ENCODE data around the gene USH2A.
A peak's percentile ranks its signal among the peaks of the same experiment; 100 is the strongest.

Gene USH2A

DNA sequence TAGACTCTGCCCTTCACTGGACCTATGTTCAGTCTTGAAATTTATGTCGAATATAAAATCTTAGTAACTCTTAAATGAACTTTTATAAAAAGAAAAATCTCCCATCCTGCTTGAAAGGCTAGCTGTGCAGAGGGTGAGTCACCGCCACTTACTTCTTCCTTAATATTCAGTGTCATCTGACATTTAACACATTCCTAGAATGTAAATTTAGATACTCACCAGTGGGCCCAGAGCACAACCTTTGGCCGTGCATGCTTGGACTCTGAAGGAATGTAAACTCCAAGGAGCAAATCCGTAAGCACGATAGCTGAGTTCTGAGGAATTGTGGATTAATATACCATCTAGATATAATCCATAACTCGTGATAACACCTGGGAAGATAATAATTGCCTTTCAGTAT lies 452.8 kb downstream of the USH2A start:
- Histone ChIP-seq H3K4me3 (ENCODE audit: extremely low read depth, insufficient read depth, low read length, poor library complexity, severe bottlenecking) (no peak overlapping the region), H3K4me1 (ENCODE audit: control insufficient read depth, insufficient read depth, low read length, poor library complexity, severe bottlenecking) (peaks cover 7% of the 10 kb centered on the region), H3K36me3 (ENCODE audit: control insufficient read depth, insufficient read depth, low read length) (no peaks in the 10 kb centered on the region), H3K27ac (ENCODE audit: low read depth, low read length, severe bottlenecking) (no peak overlapping the region), H3K9me3 (ENCODE audit: control insufficient read depth, low read length) (no peaks in the 10 kb centered on the region)
- WGBS, 2 experiments (ENCODE audit: insufficient coverage in 2 of 2) = 40 to 80% methylated on average over 1 to 2 of the region's 6 CpGs

DNA sequence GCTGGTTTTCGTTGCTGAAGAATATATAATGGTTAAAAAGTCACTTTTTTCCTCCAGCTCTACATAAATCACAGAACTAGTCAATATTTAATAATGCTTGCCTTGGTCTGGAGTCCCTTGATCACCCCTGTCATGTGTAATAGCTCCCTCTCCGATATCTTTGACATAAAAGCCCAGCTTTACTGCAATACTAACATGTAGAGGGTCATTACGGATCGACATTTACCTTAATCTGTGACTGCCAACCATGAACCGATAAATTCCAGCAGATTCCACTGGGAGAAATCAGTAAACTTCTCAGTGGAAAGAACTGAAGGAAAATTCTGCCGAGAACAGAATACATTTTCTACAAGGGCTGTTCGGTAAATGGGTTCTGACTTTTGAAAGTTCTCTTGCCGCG lies 459.6 kb downstream of the USH2A start:
- H3K36me3 ChIP-seq (ENCODE audit: control insufficient read depth, insufficient read depth, low read length) = no peaks in the 10 kb centered on the region
- H3K4me3 ChIP-seq (ENCODE audit: extremely low read depth, insufficient read depth, low read length, poor library complexity, severe bottlenecking) = no peak overlapping the region
- H3K9me3 ChIP-seq (ENCODE audit: control insufficient read depth, low read length) = no peaks in the 10 kb centered on the region
- H3K4me1 ChIP-seq (ENCODE audit: control insufficient read depth, insufficient read depth, low read length, poor library complexity, severe bottlenecking) = no peaks in the 10 kb centered on the region
- WGBS, 2 experiments (ENCODE audit: insufficient coverage in 2 of 2) = 94% methylated on average over 8 of the region's 9 CpGs
- no peak overlapping the region for H3K27ac ChIP-seq (ENCODE audit: low read depth, low read length, severe bottlenecking)

DNA sequence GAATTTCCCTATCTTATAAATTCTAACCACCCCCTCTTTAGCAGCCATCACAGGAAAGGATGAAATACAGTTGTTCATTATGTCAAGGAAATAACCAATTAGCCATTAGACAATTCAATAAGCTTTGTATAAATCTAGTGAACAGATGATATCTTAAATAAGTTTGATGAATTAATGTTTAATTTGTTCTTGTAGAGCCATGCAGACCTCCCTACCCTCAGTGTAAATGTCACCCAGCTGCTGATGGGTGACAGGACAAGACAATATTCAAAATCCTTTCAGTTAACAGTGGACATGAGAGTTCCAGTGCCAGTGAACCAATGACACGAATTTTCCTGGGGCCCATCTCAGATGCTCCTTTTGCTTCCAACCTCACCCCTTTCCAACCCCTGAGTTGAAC lies 460.2 kb downstream of the USH2A start:
- WGBS, 2 experiments (ENCODE audit: insufficient coverage in 2 of 2) = 68 to 92% methylated on average over 1 of the region's 1 CpG
- no peaks in the 10 kb centered on the region for H3K4me1 ChIP-seq (ENCODE audit: control insufficient read depth, insufficient read depth, low read length, poor library complexity, severe bottlenecking)

DNA sequence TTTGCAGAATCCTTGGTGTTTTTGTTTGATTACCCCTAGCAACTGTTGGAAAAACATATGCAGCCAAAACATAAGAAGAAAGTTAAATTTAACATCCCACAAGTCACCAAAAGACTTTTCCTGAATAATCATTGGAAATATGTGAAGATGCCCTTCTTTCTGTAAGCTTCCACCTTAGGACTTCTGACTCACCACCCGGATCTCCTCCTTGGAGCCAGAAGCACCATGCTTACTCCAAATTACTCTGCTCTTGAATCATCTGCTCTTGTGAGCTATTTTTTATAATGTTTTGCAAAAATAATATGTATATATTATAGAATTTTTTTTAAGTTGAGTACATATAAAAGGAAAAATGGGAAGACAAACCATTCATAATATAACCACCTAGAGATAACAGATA lies 464.4 kb downstream of the USH2A start:
- no CpG with 5 or more reads among the region's 1 CpG for WGBS, 2 experiments (ENCODE audit: insufficient coverage in 2 of 2)
- Histone ChIP-seq H3K36me3 (ENCODE audit: control insufficient read depth, insufficient read depth, low read length) (no peaks in the 10 kb centered on the region), H3K4me1 (ENCODE audit: control insufficient read depth, insufficient read depth, low read length, poor library complexity, severe bottlenecking) (no peaks in the 10 kb centered on the region), H3K27ac (ENCODE audit: low read depth, low read length, severe bottlenecking) (no peak overlapping the region), H3K4me3 (ENCODE audit: extremely low read depth, insufficient read depth, low read length, poor library complexity, severe bottlenecking) (no peak overlapping the region), H3K9me3 (ENCODE audit: control insufficient read depth, low read length) (no peaks in the 10 kb centered on the region)

More for the DNA sequence above, 460.2 kb downstream of the USH2A start:
- Histone ChIP-seq H3K36me3 (ENCODE audit: control insufficient read depth, insufficient read depth, low read length) (no peaks in the 10 kb centered on the region), H3K9me3 (ENCODE audit: control insufficient read depth, low read length) (no peaks in the 10 kb centered on the region), H3K4me3 (ENCODE audit: extremely low read depth, insufficient read depth, low read length, poor library complexity, severe bottlenecking) (no peak overlapping the region), H3K27ac (ENCODE audit: low read depth, low read length, severe bottlenecking) (no peak overlapping the region)

DNA sequence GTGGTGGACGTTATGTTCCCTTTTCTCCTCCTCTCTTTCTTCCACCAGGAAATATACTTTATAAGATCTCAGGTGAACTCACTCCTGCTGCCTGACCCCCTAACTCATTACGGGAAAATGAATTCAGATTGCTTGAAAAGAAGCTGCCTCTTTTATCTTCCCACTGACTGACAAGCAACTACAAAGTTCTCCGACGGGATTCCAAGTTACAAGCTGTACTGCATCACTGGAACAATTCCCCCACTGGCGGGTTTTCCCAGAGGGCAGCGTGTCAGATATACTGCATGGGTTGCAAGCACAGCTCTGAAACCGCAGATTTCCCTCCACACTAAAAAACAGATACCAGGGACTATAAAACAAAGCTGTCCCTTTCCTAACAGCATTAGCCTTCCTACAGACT lies 465.6 kb downstream of the USH2A start:
- 75 to 88% methylated on average over 6 of the region's 7 CpGs for WGBS, 2 experiments (ENCODE audit: insufficient coverage in 2 of 2)
- Histone ChIP-seq H3K4me1 (ENCODE audit: control insufficient read depth, insufficient read depth, low read length, poor library complexity, severe bottlenecking) (no peaks in the 10 kb centered on the region), H3K27ac (ENCODE audit: low read depth, low read length, severe bottlenecking) (no peak overlapping the region), H3K4me3 (ENCODE audit: extremely low read depth, insufficient read depth, low read length, poor library complexity, severe bottlenecking) (no peak overlapping the region), H3K36me3 (ENCODE audit: control insufficient read depth, insufficient read depth, low read length) (no peaks in the 10 kb centered on the region), H3K9me3 (ENCODE audit: control insufficient read depth, low read length) (no peaks in the 10 kb centered on the region)

DNA sequence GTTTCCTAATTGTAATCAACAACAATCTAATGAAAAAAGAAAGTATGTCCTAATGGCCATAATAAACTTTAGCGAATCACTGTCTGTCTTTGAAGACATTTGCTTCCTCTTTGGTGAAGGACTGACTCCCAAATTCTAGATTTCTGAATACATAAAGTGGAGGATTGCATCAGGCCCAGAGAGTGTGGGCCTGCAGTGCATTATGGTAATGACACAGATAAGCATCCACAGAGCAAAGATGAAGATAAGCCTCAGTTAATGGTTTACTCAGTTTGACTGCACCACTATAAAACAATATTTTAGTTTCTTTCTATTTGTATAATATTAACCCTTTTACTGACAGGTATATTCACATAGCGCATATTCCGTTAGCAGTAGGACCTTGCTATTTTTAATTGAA lies 490.7 kb downstream of the USH2A start:
- peak overlapping the region; percentile 17 for H3K27ac ChIP-seq (ENCODE audit: low read depth, low read length, severe bottlenecking)
- WGBS, 2 experiments (ENCODE audit: insufficient coverage in 2 of 2) = no CpG with 5 or more reads among the region's 3 CpGs
- H3K4me3 ChIP-seq (ENCODE audit: extremely low read depth, insufficient read depth, low read length, poor library complexity, severe bottlenecking) = no peak overlapping the region

DNA sequence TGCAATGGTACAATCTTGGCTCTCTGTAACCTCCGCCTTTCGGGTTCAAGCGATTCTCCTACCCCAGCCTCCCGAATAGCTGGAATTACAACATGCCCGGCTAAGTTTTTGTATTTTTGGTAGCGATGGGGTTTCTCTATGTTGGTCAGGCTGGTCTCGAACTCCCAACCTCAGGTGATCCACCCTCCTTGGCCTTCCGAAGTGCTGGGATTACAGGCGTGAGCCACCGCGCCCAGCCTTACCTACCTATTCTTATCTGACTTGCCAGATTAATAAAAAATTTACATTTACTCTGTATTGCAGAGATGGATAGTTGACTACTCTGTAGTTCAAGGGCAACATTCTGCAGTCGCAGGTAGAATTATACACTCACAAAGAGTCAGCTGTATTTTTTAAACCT lies 496.6 kb downstream of the USH2A start:
- WGBS, 2 experiments (ENCODE audit: insufficient coverage in 2 of 2) = 94 to 98% methylated on average over 5 to 8 of the region's 12 CpGs
- Histone ChIP-seq H3K27ac (ENCODE audit: low read depth, low read length, severe bottlenecking) (no peak overlapping the region), H3K4me1 (ENCODE audit: control insufficient read depth, insufficient read depth, low read length, poor library complexity, severe bottlenecking) (peaks cover 2% of the 10 kb centered on the region), H3K4me3 (ENCODE audit: extremely low read depth, insufficient read depth, low read length, poor library complexity, severe bottlenecking) (no peak overlapping the region), H3K36me3 (ENCODE audit: control insufficient read depth, insufficient read depth, low read length) (no peaks in the 10 kb centered on the region), H3K9me3 (ENCODE audit: control insufficient read depth, low read length) (no peaks in the 10 kb centered on the region)

More for the DNA sequence above, 490.7 kb downstream of the USH2A start:
- Histone ChIP-seq H3K9me3 (ENCODE audit: control insufficient read depth, low read length) (no peaks in the 10 kb centered on the region), H3K36me3 (ENCODE audit: control insufficient read depth, insufficient read depth, low read length) (no peaks in the 10 kb centered on the region), H3K4me1 (ENCODE audit: control insufficient read depth, insufficient read depth, low read length, poor library complexity, severe bottlenecking) (peaks cover 2% of the 10 kb centered on the region)

DNA sequence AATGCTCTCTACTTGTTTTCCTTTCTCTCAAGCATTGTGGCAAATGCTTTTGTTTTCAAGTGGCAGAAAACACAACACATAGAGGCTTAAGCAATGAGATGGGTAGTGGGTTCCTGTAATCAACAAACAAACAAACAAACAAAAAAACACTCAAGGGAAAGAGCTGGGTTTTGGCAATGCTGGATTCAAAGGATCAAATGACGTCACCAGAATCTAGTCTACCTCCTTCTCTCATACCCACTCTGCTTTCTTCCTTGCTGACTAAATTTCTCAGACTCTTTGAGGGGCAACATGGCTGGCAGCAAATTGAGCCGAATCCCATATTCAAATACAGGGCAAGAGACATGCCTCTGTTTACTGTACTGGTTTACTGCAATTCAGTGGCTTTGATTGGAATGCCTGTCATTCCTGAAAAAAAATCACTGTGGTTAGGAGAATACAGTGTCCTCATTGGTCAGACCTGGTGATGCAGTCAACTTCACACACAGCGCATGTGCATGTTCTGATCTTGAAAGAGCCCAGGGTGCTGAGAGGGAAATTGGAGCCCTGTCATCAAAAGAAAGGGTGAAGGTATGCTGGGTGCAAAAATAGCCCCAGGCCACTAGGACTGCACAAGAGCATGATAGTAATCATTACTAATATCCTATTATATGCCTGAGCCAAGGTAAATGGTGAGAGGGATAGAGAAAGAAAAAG lies 500.0 kb downstream of the USH2A start:
- no peaks in the 10 kb centered on the region for H3K36me3 ChIP-seq (ENCODE audit: control insufficient read depth, insufficient read depth, low read length)
- no peaks in the 10 kb centered on the region for H3K9me3 ChIP-seq (ENCODE audit: control insufficient read depth, low read length)
- no peaks in the 10 kb centered on the region for H3K4me1 ChIP-seq (ENCODE audit: control insufficient read depth, insufficient read depth, low read length, poor library complexity, severe bottlenecking)
- no peak overlapping the region for H3K4me3 ChIP-seq (ENCODE audit: extremely low read depth, insufficient read depth, low read length, poor library complexity, severe bottlenecking)
- WGBS, 2 experiments (ENCODE audit: insufficient coverage in 2 of 2) = 80 to 86% methylated on average over 2 of the region's 3 CpGs
- H3K27ac ChIP-seq (ENCODE audit: low read depth, low read length, severe bottlenecking) = no peak overlapping the region

DNA sequence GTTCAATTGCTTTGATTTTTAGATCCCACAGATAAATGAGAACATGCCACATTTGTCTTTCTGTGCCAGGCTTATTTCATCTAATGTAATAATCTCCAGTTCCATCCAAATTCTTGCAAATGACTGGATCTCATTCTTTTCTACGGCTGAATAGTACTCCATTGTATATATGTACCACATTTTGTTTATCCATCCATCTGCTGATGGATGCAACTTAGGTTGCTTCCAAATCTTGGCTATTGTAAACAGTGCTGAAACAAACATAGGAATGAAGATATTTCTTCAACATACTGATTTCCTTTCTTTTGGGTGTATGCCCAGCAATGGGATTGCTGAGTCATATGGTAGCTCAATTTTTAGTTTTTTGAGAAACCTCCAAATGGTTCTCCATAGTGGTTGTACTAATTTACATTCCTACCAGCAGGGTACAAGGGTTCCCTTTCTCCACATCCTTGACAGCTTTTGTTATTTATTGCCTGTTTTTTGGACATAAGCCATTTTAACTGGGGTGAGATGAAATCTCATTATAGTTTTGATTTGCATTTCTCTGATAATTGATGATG lies 511.8 kb downstream of the USH2A start:
- no peak overlapping the region for H3K27ac ChIP-seq (ENCODE audit: low read depth, low read length, severe bottlenecking)
- no peak overlapping the region for H3K4me3 ChIP-seq (ENCODE audit: extremely low read depth, insufficient read depth, low read length, poor library complexity, severe bottlenecking)
- 75% methylated on average over 1 of the region's 1 CpG; no CpG with 5 or more reads in 1 of the 2 experiments for WGBS, 2 experiments (ENCODE audit: insufficient coverage in 2 of 2)

DNA sequence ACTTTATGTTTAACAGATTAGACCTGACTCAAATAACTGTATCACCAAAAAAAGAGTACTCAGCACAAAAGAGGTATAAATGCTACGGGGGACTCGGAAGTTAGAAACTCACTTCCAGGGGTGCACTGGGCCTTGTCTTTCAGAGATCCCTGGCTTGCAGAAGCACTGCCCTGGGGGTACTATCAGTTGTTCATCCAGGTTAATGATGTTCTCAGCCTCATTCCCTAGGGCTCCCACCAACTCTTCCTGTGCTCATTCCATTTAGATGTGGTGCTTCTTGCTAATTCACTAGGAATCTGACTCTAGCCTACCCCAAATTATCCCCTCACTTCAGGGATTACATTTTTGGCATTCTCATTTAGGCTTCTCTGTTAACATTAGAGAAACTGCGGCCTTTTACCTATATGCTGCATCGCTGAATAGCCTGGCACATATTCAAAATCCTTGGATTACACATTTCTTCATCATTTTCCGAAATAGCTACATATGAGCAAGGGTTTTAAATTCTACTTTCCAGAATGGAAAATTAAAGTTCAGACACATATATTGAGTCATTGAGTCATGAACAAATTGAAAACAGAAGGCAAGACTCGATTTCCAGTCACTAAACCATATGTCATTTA lies 517.6 kb downstream of the USH2A start:
- Histone ChIP-seq H3K27ac (ENCODE audit: low read depth, low read length, severe bottlenecking) (no peak overlapping the region), H3K4me1 (ENCODE audit: control insufficient read depth, insufficient read depth, low read length, poor library complexity, severe bottlenecking) (no peaks in the 10 kb centered on the region), H3K4me3 (ENCODE audit: extremely low read depth, insufficient read depth, low read length, poor library complexity, severe bottlenecking) (no peak overlapping the region), H3K9me3 (ENCODE audit: control insufficient read depth, low read length) (no peaks in the 10 kb centered on the region), H3K36me3 (ENCODE audit: control insufficient read depth, insufficient read depth, low read length) (no peaks in the 10 kb centered on the region)
- WGBS, 2 experiments (ENCODE audit: insufficient coverage in 2 of 2) = 86 to 96% methylated on average over 4 to 5 of the region's 6 CpGs

More for the DNA sequence above, 511.8 kb downstream of the USH2A start:
- no peaks in the 10 kb centered on the region for H3K9me3 ChIP-seq (ENCODE audit: control insufficient read depth, low read length)
- H3K4me1 ChIP-seq (ENCODE audit: control insufficient read depth, insufficient read depth, low read length, poor library complexity, severe bottlenecking) = no peaks in the 10 kb centered on the region
- no peaks in the 10 kb centered on the region for H3K36me3 ChIP-seq (ENCODE audit: control insufficient read depth, insufficient read depth, low read length)

DNA sequence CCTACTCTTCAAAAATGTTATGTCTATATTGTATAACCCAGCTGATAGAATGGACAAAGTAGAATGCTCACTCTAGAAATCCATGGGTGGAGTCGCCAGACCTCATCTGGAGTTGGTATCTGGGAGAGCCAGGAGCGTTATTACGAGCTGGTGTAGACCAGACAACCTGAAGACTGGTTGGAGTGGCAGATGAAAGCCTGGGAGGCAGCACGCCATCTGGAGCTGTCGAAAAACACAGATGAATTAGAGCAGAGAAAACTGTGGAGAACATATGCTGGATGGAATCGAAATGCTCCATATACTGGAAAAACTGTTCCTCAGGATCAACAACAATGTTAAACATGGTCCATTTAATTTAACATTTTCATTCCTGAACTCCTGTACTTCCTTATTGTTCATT lies 522.6 kb downstream of the USH2A start:
- Histone ChIP-seq H3K27ac (ENCODE audit: low read depth, low read length, severe bottlenecking) (no peak overlapping the region), H3K36me3 (ENCODE audit: control insufficient read depth, insufficient read depth, low read length) (no peaks in the 10 kb centered on the region), H3K4me3 (ENCODE audit: extremely low read depth, insufficient read depth, low read length, poor library complexity, severe bottlenecking) (no peak overlapping the region), H3K9me3 (ENCODE audit: control insufficient read depth, low read length) (no peaks in the 10 kb centered on the region), H3K4me1 (ENCODE audit: control insufficient read depth, insufficient read depth, low read length, poor library complexity, severe bottlenecking) (no peaks in the 10 kb centered on the region)
- 91 to 98% methylated on average over 6 of the region's 6 CpGs for WGBS, 2 experiments (ENCODE audit: insufficient coverage in 2 of 2)
